ENCODE results near the gene KIF18B. TPM values are rescaled to one million over a fixed set of nuclear protein-coding genes. Genes with fewer than 3 reads are reported as not detected.

The KIF18B gene
- total and polyA plus RNA-seq, 9 donors, result 0.10 to 0.79 (median 0.17) TPM; not detected in 3

GRCh38 chr17:44914148-44914547 lies 33.4 kb downstream of the KIF18B start:
- Histone ChIP-seq H3K27ac (no peak overlapping the region), H3K4me3 (no peak overlapping the region), H3K36me3 (no peaks in the 10 kb centered on the region), H3K9me3 (no peaks in the 10 kb centered on the region), H3K4me1 (ENCODE audit: insufficient read depth) (peaks cover 5% of the 10 kb centered on the region), H3K27me3 (no peaks in the 10 kb centered on the region)
- TF ChIP-seq CTCF (IDR thresholded peaks at IDR 0.05), result no peak
- TF ChIP-seq EP300 (IDR thresholded peaks at IDR 0.05), result no peak
- no peak for TF ChIP-seq POLR2A (IDR thresholded peaks at IDR 0.05)
- WGBS, 3 donors, result 80 to 88% (median 84%) methylated on average over 4 of the region's 4 CpGs
- no peak for DNase-seq
- intact Hi-C loops (cut with DNase I), result loop anchor here in 2 of 4 donors (10.0 kb wide), 3 partner anchors 181 to 291 kb away; no protein-coding TSS in a partner anchor

GRCh38 chr17:44913676-44914075 lies 33.9 kb downstream of the KIF18B start:
- no peaks in the 10 kb centered on the region for H3K9me3 ChIP-seq
- DNase-seq, result no peak
- H3K4me3 ChIP-seq, result no peak overlapping the region
- H3K27ac ChIP-seq, result no peak overlapping the region
- intact Hi-C loops (cut with DNase I), result loop anchor here in 2 of 4 donors (10.0 kb wide), 3 partner anchors 181 to 291 kb away; no protein-coding TSS in a partner anchor
- peaks cover 5% of the 10 kb centered on the region for H3K4me1 ChIP-seq (ENCODE audit: insufficient read depth)
- no peaks in the 10 kb centered on the region for H3K36me3 ChIP-seq
- no peak for TF ChIP-seq POLR2A (IDR thresholded peaks at IDR 0.05)
- no peak for TF ChIP-seq EP300 (IDR thresholded peaks at IDR 0.05)
- TF ChIP-seq CTCF (IDR thresholded peaks at IDR 0.05), result no peak
- H3K27me3 ChIP-seq, result no peaks in the 10 kb centered on the region
- 51 to 69% (median 58%) methylated on average over 6 of the region's 6 CpGs for WGBS, 3 donors

- no peaks in the 10 kb centered on the region for H3K36me3 ChIP-seq
- no peaks in the 10 kb centered on the region for H3K27me3 ChIP-seq
- 85 to 92% (median 86%) methylated on average over 14 of the region's 14 CpGs for WGBS, 3 donors
- H3K9me3 ChIP-seq, result no peaks in the 10 kb centered on the region
- H3K4me1 ChIP-seq (ENCODE audit: insufficient read depth), result peaks cover 5% of the 10 kb centered on the region
- no peak overlapping the region for H3K4me3 ChIP-seq
- DNase-seq, result no peak
- intact Hi-C loops (cut with DNase I), result loop anchor here in 2 of 4 donors (10.0 kb wide), 3 partner anchors 182 to 292 kb away; no protein-coding TSS in a partner anchor
- TF ChIP-seq POLR2A (IDR thresholded peaks at IDR 0.05), result no peak
- no peak for TF ChIP-seq EP300 (IDR thresholded peaks at IDR 0.05)
- TF ChIP-seq CTCF (IDR thresholded peaks at IDR 0.05), result no peak
- H3K27ac ChIP-seq, result no peak overlapping the region
These were observed 34.6 kb downstream of the KIF18B start for GRCh38 chr17:44912763-44913544.

GRCh38 chr17:44911133-44912001 lies 36.2 kb downstream of the KIF18B start:
- TF ChIP-seq CTCF (IDR thresholded peaks at IDR 0.05) (no peak), EP300 (IDR thresholded peaks at IDR 0.05) (no peak), POLR2A (IDR thresholded peaks at IDR 0.05) (no peak)
- H3K4me3 ChIP-seq, result no peak overlapping the region
- no peaks in the 10 kb centered on the region for H3K27me3 ChIP-seq
- 6 to 10% (median 7%) methylated on average over 50 to 56 of the region's 56 CpGs for WGBS, 3 donors
- H3K36me3 ChIP-seq, result no peaks in the 10 kb centered on the region
- intact Hi-C loops (cut with DNase I), result loop anchor here in 2 of 4 donors (10.0 kb wide), 3 partner anchors 183 to 293 kb away; no protein-coding TSS in a partner anchor
- H3K4me1 ChIP-seq (ENCODE audit: insufficient read depth), result peaks cover 5% of the 10 kb centered on the region
- no peaks in the 10 kb centered on the region for H3K9me3 ChIP-seq
- no peak overlapping the region for H3K27ac ChIP-seq
- peak; percentile 57 to 73 (median 62) for DNase-seq
